Measurements from ENCODE around the gene HSPA4.
"Not testable (repeated sequence)": the region's sequence is repeated elsewhere in the genome, so short reads cannot be mapped to it uniquely, and the experiment has no call there.

Gene HSPA4

DNA sequence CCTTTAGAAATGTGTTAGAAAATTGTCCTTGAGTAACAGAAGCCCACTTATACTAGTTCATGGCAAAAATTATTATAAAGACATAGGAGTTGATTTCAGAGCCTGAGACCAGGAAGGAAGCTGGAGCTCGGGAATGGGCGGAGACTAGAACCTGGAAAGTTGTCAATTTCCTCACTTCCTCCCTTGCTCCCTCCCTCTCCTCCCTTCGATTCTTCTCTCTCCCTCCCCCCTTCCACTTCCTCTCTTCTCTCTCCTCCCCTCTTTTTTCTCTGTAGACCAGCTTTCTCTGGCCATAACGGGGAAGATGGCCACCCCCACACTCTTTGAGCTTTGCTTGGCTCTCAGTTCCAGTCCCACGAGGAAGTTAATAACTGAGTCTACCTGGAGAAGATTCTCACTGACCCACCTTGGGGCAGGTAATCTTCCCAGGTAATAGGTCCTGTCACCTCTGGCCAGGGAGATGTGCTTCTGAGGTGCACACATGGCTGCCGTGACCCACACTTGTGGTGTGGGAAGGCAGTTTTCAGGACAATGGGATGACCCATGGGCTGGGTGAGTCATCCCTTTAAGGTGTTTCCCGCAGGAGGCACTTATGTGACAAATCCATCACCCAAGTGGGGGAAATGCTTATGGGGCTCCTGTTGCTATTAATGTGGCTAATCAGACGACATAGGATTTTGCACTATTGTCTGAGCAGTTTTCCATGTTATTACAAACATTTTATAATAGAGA is 78.7 kb downstream of the HSPA4 start:
- H3K79me2 ChIP-seq (ENCODE audit: low read length), result no peaks in the 10 kb centered on the region
- H3K4me1 ChIP-seq (ENCODE audit: low read length), result no peaks in the 10 kb centered on the region
- no peak overlapping the region for H2AFZ ChIP-seq (ENCODE audit: low read depth, low read length)
- H3K4me2 ChIP-seq (ENCODE audit: low read length), result no peak overlapping the region
- H3K36me3 ChIP-seq (replicated peaks; ENCODE audit: low read depth, low read length), result no peaks in the 10 kb centered on the region
- H3K27me3 ChIP-seq (ENCODE audit: low read depth, low read length), result no peaks in the 10 kb centered on the region
- H3K9ac ChIP-seq (ENCODE audit: low read length), result no peak overlapping the region
- H3K27ac ChIP-seq (ENCODE audit: low read length), result no peak overlapping the region
- no peaks in the 10 kb centered on the region for H3K9me3 ChIP-seq (ENCODE audit: insufficient read depth, low read length)
- no peak for TF ChIP-seq EZH2phosphoT487 (IDR thresholded peaks at IDR 0.05; ENCODE audit: low read depth)
- TF ChIP-seq, protein P1, sequence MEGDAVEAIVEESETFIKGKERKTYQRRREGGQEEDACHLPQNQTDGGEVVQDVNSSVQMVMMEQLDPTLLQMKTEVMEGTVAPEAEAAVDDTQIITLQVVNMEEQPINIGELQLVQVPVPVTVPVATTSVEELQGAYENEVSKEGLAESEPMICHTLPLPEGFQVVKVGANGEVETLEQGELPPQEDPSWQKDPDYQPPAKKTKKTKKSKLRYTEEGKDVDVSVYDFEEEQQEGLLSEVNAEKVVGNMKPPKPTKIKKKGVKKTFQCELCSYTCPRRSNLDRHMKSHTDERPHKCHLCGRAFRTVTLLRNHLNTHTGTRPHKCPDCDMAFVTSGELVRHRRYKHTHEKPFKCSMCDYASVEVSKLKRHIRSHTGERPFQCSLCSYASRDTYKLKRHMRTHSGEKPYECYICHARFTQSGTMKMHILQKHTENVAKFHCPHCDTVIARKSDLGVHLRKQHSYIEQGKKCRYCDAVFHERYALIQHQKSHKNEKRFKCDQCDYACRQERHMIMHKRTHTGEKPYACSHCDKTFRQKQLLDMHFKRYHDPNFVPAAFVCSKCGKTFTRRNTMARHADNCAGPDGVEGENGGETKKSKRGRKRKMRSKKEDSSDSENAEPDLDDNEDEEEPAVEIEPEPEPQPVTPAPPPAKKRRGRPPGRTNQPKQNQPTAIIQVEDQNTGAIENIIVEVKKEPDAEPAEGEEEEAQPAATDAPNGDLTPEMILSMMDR (IDR thresholded peaks at IDR 0.05; ENCODE audit: low read depth, low read length), result no peak
- H4K20me1 ChIP-seq (ENCODE audit: insufficient read depth, low read length), result no peaks in the 10 kb centered on the region
- no peak overlapping the region for H3K4me3 ChIP-seq (ENCODE audit: low read length)

DNA sequence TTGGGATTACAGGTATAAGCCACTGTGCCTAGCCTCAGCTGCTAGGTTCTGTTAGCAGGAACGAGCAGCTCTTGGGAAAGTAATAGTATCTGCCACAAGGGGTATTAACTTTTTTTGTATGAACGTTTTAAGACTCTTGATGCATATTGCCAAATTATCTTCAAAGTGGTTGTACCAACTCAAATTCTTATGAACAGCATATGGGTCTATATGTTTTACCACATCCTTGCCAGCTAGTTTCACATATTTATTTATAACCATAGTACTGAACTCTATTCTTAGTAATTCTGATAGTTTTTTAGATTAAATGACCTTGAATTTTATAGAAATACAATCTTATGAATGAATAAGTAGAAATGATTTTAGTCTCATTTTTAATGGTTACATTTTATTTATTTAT is 80.9 kb downstream of the HSPA4 start:
- no peaks in the 10 kb centered on the region for H3K79me2 ChIP-seq (ENCODE audit: low read length)
- no peak overlapping the region for H3K27ac ChIP-seq (ENCODE audit: low read length)
- TF ChIP-seq, protein P1 (IDR thresholded peaks at IDR 0.05; ENCODE audit: low read depth, low read length), result no peak
- no peak for TF ChIP-seq EZH2phosphoT487 (IDR thresholded peaks at IDR 0.05; ENCODE audit: low read depth)
- no peaks in the 10 kb centered on the region for H3K27me3 ChIP-seq (ENCODE audit: low read depth, low read length)
- no peak overlapping the region for H3K4me3 ChIP-seq (ENCODE audit: low read length)
- H4K20me1 ChIP-seq (ENCODE audit: insufficient read depth, low read length), result no peaks in the 10 kb centered on the region
- H3K9me3 ChIP-seq (ENCODE audit: insufficient read depth, low read length), result no peaks in the 10 kb centered on the region
- no peak overlapping the region for H3K4me2 ChIP-seq (ENCODE audit: low read length)
- H3K36me3 ChIP-seq (replicated peaks; ENCODE audit: low read depth, low read length), result no peaks in the 10 kb centered on the region
- no peaks in the 10 kb centered on the region for H3K4me1 ChIP-seq (ENCODE audit: low read length)
- H3K9ac ChIP-seq (ENCODE audit: low read length), result no peak overlapping the region
- H2AFZ ChIP-seq (ENCODE audit: low read depth, low read length), result no peak overlapping the region

DNA sequence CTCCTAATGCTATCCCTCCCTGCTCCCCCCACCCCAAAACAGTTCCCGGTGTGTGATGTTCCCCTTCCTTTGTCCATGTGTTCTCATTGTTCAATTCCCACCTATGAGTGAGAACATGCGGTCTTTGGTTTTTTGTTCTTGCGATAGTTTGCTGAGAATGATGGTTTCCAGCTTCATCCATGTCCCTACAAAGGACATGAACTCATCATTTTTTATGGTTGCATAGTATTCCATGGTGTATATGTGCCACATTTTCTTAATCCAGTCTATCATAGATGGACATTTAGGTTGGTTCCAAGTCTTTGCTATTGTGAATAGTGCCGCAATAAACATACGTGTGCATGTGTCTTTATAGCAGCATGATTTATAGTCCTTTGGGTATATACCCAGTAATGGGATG is 81.4 kb downstream of the HSPA4 start:
- not testable (repeated sequence) for H3K4me2 ChIP-seq (ENCODE audit: low read length); H2AFZ ChIP-seq (ENCODE audit: low read depth, low read length); H3K27me3 ChIP-seq (ENCODE audit: low read depth, low read length); H3K9ac ChIP-seq (ENCODE audit: low read length); H3K27ac ChIP-seq (ENCODE audit: low read length); H3K79me2 ChIP-seq (ENCODE audit: low read length); H3K36me3 ChIP-seq (replicated peaks; ENCODE audit: low read depth, low read length); H3K9me3 ChIP-seq (ENCODE audit: insufficient read depth, low read length); H3K4me3 ChIP-seq (ENCODE audit: low read length); H4K20me1 ChIP-seq (ENCODE audit: insufficient read depth, low read length); H3K4me1 ChIP-seq (ENCODE audit: low read length)

DNA sequence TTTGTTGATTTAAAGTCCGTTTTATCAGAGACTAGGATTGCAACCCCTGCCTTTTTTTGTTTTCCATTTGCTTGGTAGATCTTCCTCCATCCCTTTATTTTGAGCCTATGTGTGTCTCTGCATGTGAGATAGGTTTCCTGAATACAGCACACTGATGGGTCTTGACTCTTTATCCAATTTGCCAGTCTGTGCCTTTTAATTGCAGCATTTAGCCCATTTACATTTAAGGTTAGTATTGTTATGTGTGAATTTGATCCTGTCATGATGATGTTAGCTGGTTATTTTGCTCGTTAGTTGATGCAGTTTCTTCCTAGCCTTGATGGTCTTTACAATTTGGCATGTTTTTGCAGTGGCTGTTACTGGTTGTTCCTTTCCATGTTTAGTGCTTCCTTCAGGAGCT is 85.1 kb downstream of the HSPA4 start:
- not testable (repeated sequence) for H2AFZ ChIP-seq (ENCODE audit: low read depth, low read length); H3K4me2 ChIP-seq (ENCODE audit: low read length)

DNA sequence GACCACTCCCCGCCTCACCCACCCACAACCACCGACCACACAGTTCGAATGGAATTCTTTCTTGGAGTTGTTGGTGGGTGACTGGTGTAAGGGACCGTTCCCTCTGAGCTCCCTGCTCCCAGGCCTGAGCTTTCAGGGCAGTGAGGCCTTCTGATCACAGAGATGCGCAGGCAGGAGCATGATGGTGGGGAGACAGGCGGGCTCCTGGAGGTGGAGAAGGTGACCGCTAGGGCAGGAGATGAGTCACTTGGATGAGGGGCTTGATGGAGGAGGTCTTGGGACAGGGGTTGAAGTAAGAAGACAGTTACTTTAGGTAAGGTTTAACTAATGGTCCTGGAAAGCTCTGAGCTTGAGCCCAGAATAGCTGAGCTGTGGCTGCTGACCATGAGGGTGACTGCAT is 88.5 kb downstream of the HSPA4 start:
- H3K27ac ChIP-seq (ENCODE audit: low read length), result no peak overlapping the region
- TF ChIP-seq, protein P1 (IDR thresholded peaks at IDR 0.05; ENCODE audit: low read depth, low read length), result no peak
- TF ChIP-seq EZH2phosphoT487 (IDR thresholded peaks at IDR 0.05; ENCODE audit: low read depth), result no peak
- no peak overlapping the region for H3K4me3 ChIP-seq (ENCODE audit: low read length)
- H3K4me1 ChIP-seq (ENCODE audit: low read length), result no peaks in the 10 kb centered on the region
- H2AFZ ChIP-seq (ENCODE audit: low read depth, low read length), result no peak overlapping the region
- H3K27me3 ChIP-seq (ENCODE audit: low read depth, low read length), result no peaks in the 10 kb centered on the region
- H3K9me3 ChIP-seq (ENCODE audit: insufficient read depth, low read length), result no peaks in the 10 kb centered on the region
- H3K36me3 ChIP-seq (replicated peaks; ENCODE audit: low read depth, low read length), result no peaks in the 10 kb centered on the region
- no peak overlapping the region for H3K9ac ChIP-seq (ENCODE audit: low read length)
- no peak overlapping the region for H3K4me2 ChIP-seq (ENCODE audit: low read length)
- no peaks in the 10 kb centered on the region for H4K20me1 ChIP-seq (ENCODE audit: insufficient read depth, low read length)
- no peaks in the 10 kb centered on the region for H3K79me2 ChIP-seq (ENCODE audit: low read length)

More for the DNA sequence above, 85.1 kb downstream of the HSPA4 start:
- H3K79me2 ChIP-seq (ENCODE audit: low read length); H4K20me1 ChIP-seq (ENCODE audit: insufficient read depth, low read length); H3K27ac ChIP-seq (ENCODE audit: low read length); H3K27me3 ChIP-seq (ENCODE audit: low read depth, low read length); H3K9me3 ChIP-seq (ENCODE audit: insufficient read depth, low read length); H3K9ac ChIP-seq (ENCODE audit: low read length); H3K4me1 ChIP-seq (ENCODE audit: low read length); H3K4me3 ChIP-seq (ENCODE audit: low read length); H3K36me3 ChIP-seq (replicated peaks; ENCODE audit: low read depth, low read length): not testable (repeated sequence)
